ENCODE data around the gene SEC11A.
"Not testable (repeated sequence)": the region's sequence is repeated elsewhere in the genome, so short reads cannot be mapped to it uniquely, and the experiment has no call there.

SEC11A gene

GRCh38 chr15:84669726-84670125 is 46.2 kb downstream of the SEC11A start:
- DNase-seq = no peak

DNA sequence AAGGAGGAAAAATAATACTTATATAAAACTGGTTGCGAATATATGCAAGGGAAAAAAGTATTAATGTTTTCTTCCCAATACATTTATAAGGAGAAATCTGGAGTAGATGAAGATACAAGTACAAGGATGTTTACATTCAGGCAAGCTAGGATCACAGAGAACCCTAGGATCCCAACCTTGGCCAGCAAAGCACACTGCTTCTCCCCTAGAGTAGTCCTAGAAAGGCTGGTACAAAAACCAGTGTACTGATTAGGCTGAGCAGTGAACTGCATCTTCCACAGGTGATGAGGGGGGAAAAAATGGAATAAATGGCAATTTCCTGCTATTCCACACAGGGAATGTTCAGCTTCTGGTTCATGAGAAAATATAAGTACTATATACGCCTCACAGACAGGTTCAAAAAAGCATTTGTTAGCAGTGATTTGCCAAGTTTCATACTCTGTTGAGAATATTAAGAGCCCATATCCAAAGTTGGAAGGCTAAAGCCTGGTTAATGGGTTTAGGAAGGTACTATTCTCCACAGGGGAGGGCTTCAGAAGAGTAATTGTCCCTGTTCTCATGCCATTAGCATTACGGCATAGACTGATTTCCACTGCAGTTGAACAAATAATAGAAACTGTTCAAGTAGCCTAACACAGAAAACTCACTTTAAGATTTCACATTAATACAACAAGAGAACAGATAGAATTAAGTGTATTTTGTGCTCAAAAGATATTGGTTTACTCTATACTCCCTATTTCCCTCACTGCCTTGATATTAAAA is 47.5 kb downstream of the SEC11A start:
- no peak for DNase-seq

DNA sequence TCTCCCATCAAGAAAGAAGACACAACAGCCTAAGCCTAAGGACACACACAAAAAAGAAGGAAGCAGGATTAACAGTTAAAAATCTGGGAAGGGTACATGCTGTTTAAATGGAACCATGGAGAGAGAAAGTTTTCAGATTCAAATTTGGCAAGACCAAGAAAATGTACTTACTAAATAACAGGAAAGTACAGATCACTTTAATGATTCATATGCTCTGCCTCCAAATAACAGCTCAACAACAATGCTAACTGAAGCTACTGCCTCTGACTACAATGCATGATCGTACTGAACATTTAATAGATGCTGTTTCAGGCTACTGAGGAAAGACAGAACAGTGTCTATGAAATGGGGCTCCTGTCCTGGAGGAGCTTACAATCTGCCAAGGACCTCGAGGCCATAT is 49.6 kb downstream of the SEC11A start:
- DNase-seq = no peak

DNA sequence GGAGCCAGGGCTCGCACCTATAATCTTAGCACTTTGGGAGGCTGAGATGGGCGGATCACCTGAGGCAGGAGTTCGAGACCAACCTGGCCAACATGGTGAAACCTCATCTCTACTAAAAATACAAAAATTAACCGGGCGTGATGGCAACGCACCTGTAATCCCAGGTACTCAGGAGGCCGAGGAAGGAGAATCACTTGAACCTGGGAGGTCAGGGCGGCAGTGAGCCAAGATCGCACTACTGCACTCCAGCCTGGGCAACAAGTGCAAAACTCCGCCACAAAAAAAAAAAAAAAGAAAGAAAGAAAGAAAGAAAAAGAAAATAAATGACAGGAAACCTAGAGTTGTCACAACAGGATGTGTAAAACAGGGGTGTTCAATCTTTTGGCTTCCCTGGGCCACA is 54.9 kb downstream of the SEC11A start:
- DNase-seq = no peak

DNA sequence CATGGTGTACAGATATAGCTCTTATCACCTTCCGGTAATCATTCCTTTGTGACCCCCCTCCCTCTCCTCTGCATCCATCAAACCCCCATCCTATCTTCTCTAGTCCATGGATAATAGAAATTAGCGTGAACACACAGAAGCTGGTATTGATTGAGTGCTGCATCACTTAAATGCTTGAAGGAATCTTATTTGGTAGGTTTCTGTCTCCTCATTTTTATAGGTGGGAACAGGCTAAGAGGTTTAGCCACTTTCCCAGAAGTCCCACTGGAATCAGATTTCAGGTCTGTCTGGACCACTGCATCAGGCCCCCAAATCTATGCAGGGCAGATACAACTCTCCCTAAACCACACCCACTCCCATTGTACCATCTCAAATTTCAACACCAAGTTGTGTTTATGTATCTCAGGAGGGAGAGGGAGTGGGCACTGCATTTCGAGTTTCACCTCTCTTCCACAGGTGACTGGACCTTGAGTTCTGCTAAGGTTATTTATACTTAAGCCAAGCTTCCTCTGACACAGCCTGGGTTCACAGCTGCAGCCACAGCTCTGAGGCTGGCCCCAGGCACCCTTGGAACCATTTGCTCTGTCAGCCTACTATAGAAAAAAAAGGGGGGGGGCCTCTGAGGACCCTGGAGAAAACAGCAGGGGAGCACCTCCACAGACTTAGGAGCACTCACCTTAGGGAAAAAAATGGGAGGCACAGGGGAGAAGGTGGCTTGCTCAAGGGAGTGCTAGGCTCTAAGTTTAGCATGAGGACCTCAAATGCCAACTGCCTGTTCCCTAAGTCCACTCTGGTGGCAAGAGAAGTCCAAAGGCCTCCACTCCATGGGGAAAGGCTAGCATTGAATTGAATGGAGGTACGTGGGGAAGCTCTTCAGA is 55.8 kb downstream of the SEC11A start:
- DNase-seq = no peak

DNA sequence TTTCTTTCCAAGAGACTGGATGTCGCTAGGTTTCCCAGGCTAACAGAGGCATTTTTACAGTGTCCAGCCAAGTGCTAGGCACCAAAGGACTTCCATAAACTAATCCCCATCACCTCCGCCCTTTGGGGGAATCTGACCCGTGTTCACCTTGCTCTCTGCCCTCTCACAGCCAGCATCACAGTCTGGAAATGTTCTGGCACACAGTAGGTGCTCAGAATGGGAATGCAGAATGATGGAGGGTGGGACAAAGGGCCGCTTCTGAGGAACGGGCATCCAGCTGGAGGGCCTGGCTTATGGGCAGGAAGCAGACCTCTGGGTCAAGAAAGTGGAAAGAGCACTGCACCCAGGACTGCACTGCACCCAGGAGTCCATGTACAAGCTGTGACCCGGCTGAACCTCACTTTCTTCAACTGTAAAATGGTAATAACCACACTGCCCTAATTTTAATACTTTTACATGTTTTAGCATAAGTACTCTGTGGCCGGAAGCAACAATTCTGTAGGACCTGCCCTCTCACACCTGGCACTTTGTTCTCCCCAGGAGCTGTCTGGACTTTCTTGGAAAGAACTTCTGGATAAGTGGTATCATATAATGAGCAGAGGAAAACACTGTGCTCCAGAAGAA is 57.0 kb downstream of the SEC11A start:
- DNase-seq = no peak

DNA sequence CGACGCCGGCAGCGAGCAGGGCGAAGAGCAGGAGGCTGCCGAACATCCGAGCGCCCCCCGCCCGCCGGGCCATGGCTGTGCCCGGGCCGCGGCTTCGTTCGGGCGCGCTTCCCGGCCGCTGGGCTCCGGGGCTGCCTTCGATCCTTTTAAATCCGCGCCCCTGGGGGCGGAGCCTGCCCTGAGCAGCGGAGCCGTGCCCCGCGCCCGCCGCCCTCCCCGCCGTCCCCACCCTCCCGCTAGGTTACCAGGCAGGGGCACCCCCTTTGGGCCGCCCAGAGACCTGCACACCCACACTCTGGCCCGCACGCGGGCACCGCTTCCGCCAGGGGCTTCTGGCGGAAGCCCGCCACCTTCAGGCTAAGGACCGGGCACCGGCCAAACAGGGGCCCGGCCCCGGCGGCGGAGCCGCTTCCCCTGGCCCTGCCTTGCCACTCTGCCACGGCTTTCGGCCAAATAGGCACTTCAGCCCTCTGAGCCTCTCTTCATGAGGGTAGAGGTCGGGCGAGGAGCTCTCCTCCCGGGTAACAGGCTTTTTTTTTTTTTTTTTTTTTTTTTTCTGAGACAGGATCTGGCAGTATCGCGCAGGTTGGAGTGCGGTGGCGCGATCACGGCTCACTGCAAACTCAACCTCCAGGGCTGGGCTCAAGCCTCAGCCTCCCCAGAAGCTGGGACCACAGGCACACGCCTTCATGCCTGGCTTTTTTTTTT is 57.7 kb downstream of the SEC11A start, which contains the start of gene NMB:
Gene NMB, minus strand, starts transcription at position 120 of the 708 bp plus-strand sequence. Its CDS starts 47 bp downstream, at position 73.
- DNase-seq = peak; percentile 71

DNA sequence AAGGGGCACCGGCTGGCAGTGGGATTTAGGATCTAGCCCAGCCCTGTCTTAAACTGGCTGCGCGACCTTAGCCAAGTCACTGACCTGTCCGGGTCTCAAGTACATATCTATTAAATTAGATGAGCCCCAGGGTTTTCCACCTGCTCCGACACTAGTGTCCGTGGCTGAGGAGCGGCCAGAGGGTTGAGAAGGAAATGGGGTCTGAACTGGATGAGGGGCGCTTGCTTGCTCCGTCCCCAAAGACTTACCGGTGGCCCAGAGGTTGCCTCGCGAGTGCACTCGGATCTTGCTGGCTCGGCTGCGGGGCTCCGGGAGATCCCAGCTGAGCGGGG is 58.2 kb downstream of the SEC11A start:
- DNase-seq = no peak

- no peak for DNase-seq
Measured at GRCh38 chr15:84656972-84657371, 59.0 kb downstream of the SEC11A start.

DNA sequence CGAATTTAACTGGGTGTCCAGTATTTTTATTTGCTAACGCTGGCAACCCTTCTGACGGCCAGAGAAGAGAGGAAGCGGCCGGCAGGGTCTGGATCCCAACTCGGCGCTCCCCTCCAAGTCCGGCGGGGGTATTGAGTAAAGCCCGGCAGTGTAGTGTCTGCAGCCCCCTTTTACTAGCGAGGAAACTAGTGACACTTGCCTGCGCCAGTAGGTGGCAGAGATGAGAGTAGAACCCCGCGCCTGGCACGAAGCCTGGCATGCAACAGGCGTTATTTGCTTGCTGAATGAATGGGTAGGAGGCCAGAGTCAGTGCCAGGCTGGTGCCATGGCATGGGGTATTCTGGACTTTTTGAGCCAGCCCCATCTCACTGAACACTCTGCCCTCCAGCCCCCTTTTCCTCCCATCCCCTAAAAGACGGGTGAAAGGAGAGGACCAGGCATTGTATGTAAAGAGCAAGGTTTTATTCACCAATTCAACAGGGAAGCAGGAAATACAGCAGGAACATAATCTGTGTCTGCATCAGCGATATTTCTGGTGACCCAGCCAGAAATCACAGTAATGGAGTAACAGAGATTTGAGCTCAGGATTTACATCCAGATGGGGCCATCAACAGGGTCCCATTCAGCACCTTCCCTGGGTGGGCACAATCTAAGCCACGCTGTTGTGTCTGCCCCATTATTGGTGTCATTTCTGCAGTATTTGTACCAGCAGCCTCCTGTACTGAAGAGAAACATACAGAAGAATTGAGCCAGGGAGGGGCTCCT is 61.1 kb downstream of the SEC11A start:
- DNase-seq = peak; percentile 58

GRCh38 chr15:84653910-84654688 is 61.8 kb downstream of the SEC11A start, which contains the start of gene WDR73:
WDR73 (minus strand) TSS chr15:84654283; CDS start chr15:84654274, 9 bp downstream.
- no peak for DNase-seq

- no peak for DNase-seq
Measured at GRCh38 chr15:84653584-84653909, 62.4 kb downstream of the SEC11A start.

GRCh38 chr15:84649706-84650105 is 66.2 kb downstream of the SEC11A start:
- DNase-seq = no peak

- no peak for DNase-seq
Measured at GRCh38 chr15:84648539-84648938, 67.4 kb downstream of the SEC11A start.

- DNase-seq = no peak
Measured at GRCh38 chr15:84647726-84648125, 68.2 kb downstream of the SEC11A start.

DNA sequence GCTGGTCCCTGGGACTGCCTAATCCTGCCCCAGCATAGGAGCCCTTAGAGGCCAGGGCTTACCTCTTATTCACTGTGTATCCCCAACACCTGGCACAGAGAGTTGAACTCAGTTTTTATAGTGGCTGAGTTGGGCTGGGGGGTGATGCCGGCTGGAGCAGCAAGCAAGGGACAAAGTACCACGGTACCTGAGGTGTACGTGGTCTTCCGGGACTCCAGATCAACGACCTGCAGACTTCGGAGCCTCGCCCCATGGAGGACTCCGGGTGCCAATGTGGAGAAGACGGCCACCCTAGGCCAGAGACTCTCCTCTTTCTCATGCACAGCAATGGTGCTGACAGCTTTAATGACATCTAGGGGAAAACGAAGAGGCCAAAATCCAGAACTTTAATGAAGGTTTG is 69.9 kb downstream of the SEC11A start:
- DNase-seq = no peak

DNA sequence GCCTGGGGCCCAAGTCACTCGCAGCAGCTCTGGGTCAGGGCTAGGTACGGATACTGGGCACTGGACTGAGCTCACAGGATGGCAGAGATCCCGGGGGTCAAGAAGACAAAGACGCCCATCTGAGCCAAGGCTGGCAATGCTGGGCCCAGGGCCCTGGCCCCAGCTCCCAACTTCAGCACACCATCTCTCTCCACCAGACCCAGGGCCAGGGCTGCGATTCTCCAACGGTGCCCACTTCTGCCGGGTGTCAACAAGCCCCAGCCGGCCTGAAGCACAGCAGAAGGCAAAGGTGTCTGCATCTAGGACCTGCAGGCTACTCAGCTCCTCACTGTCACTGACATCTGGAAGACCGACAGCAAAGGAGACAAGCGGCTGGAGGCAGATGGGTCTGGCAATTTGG is 70.4 kb downstream of the SEC11A start:
- DNase-seq = no peak

- DNase-seq = no peak
Measured at GRCh38 chr15:84643838-84644237, 72.1 kb downstream of the SEC11A start.

DNA sequence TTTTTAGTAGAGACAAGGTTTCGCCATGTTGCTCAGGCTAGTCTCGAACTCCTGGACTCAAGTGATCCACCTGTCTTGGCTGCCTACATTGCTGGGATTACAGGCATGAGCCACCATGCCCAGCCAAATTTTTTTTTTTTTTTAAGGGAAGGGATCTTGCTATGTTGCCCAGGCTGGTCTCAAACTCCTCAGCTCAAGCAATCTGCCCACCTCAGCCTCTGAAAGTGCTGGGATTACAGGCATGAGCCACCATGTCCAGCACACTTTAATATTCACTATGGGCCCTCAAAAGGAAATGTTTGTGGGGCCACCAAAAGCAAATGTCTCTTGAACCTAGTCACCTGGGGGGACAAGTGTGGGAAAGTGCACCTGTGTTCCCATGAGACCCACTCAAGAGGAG is 73.3 kb downstream of the SEC11A start:
- DNase-seq = not testable (repeated sequence)

DNA sequence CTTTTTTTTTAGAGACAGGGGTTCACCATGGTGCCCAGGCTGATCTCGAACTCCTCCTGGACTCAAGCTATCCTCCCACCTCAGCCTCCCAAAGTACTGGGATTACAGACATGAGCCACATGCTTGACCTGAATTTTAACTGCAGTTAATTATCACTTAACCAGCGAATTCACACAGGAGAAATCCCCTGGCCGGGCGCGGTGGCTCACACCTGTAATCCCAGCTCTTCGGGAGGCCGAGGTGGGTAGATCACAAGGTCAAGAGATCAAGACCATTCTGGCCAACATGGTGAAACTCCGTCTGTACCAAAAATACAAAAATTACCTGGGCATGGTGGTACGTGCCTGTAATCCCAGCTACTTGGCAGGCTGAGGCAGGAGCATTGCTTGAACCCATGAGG is 74.1 kb downstream of the SEC11A start:
- DNase-seq = not testable (repeated sequence)

GRCh38 chr15:84638103-84638502 is 77.8 kb downstream of the SEC11A start:
- DNase-seq = no peak
